Muscle layer of colon (tissue), 2 donors: ENCODE measurements around the gene HPCAL4.

Experiments
- H3K27ac ChIP-seq: one replicate; pipeline ENCODE4 v1.7.0; 2013; ENCODE audit warnings: low read depth, mild to moderate bottlenecking, low read length, moderate library complexity
- H3K27me3 ChIP-seq, 2 donors: one replicate each; pipeline ENCODE4 v1.7.0; 2013; ENCODE audit warnings: low read length in 2 of 2, mild to moderate bottlenecking in 2 of 2; ENCODE audit not compliant: insufficient read depth in 2 of 2, control insufficient read depth in 1 of 2
- H3K36me3 ChIP-seq: one replicate; pipeline ENCODE4 v1.7.0; 2013; ENCODE audit warnings: mild to moderate bottlenecking, low read length; ENCODE audit not compliant: insufficient read depth
- H3K4me1 ChIP-seq: one replicate; pipeline ENCODE4 v1.7.0; 2013; ENCODE audit warnings: mild to moderate bottlenecking, low read length; ENCODE audit not compliant: insufficient read depth
- H3K4me3 ChIP-seq, 2 donors: one replicate each; pipeline ENCODE4 v1.7.0; 2013; ENCODE audit warnings: low read length in 2 of 2, low read depth in 1 of 2, mild to moderate bottlenecking in 1 of 2, moderate library complexity in 1 of 2
- H3K9ac ChIP-seq: one replicate; pipeline ENCODE4 v1.7.0; 2013; ENCODE audit warnings: low read length
- H3K9me3 ChIP-seq: one replicate; pipeline ENCODE4 v1.7.0; 2013; ENCODE audit warnings: mild to moderate bottlenecking, low read length
- donor health status: abdominal sarcoma.
- donor health status: Adenocarcinoma of cecum.

The HPCAL4 gene

DNA sequence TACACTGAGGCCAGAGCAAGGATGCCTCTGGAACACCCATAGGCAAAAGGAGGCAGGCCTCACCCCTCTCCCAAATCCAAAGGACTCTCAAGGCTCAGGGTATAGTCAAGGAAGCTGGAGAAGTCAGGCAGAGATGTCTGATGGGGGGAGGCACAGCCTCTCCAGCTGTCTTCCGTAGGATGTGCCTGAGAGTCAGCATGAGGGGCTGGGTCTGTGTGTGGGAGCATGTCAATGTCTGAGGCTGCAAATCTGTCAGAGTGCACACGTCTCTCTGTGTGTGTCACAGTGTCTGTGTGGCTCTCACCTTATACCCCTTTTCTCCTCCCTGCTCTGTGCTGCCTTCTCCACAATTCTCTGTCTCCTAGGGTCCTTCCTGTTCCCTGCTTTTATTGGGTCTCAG is 4.0 kb downstream of the HPCAL4 start:
- H3K27me3 ChIP-seq, result peaks cover 23 to 53% of the 10 kb centered on the region in 2 donors
- H3K36me3 ChIP-seq, result no peaks in the 10 kb centered on the region
- no peak overlapping the region for H3K27ac ChIP-seq
- H3K9me3 ChIP-seq, result no peaks in the 10 kb centered on the region
- H3K9ac ChIP-seq, result no peak overlapping the region
- peaks cover 13% of the 10 kb centered on the region for H3K4me1 ChIP-seq
- no peak overlapping the region for H3K4me3 ChIP-seq

DNA sequence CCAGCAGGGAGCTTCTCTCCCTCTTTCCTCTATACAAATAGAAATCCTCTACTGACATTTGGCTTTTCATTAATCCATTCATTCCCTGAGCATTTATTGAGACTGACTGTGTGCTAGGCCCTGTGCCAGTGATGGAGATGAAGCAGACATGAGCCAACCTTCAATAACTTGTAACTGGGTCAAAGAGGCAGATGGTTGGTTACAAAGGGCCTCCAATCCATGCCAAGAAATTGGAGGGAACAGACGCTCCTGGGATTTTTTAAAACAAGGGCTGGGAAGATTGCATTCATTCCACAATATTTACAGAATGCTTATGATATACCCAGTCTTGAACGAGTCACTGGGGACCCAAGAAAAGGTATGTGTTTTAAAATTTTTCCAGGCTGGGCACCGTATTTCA is 6.2 kb downstream of the HPCAL4 start:
- Histone ChIP-seq H3K27me3 (peaks cover 4 to 38% of the 10 kb centered on the region in 2 donors), H3K27ac (no peak overlapping the region), H3K36me3 (no peaks in the 10 kb centered on the region), H3K4me1 (no peaks in the 10 kb centered on the region), H3K9ac (no peak overlapping the region), H3K4me3 (no peak overlapping the region), H3K9me3 (no peaks in the 10 kb centered on the region)

DNA sequence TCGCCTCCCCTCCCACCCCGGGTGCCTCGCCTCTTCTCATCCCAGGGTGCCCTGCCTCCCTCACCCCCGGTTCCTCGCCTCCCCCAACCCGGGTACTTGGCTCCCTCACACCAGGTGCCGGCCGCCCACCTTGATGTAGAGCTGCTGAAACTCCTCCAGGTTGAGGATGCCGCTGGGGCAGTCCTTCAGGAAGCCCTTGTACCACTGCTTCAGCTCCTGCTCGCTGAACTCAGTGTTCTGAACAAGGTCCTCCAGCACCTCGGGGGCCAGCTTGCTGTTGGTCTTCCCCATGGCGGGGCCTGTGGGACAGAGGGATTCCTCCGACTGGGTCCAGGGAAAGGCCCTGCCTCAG is 6.9 kb downstream of the HPCAL4 start:
- H3K4me3 ChIP-seq, result no peak overlapping the region
- H3K9me3 ChIP-seq, result no peaks in the 10 kb centered on the region
- no peak overlapping the region for H3K9ac ChIP-seq
- no peaks in the 10 kb centered on the region for H3K36me3 ChIP-seq
- H3K27ac ChIP-seq, result no peak overlapping the region
- H3K4me1 ChIP-seq, result no peaks in the 10 kb centered on the region
- peaks cover 0 to 30% of the 10 kb centered on the region in 2 donors for H3K27me3 ChIP-seq

DNA sequence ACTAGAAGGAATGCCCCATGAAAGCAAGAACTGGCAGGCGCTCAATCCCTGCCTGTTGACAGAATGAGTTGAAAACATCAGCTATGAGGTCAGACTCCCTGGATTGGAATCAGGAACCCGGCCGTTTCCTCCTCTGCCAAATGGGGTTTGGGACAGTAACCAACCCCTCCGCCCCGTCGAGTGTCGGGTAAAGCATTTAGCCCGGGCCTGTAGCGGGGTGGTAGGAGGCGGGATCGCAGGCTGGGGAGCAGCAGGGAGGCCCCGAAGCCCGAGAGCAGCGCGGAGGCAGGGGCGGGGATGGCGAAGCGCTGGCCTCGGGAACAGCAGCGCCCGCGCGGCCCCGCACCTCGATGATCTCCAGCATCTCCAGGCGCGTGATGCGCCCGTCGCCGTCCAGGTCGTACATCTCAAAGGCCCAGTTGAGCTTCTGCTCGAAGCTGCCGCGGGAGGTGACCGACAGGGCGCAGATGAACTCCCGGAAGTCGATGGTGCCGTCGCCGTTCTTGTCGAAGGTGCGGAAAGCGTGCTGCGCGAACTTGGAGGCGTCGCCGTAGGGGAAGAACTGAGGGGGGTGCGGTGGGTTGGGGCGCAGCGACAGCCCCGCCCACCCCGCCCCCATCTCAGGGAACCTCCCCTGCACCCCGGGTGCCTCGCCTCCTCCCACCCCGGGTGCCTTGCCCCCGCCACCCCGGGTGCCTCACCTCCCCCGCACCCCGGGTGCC is 7.5 kb downstream of the HPCAL4 start:
- no peaks in the 10 kb centered on the region for H3K4me1 ChIP-seq
- peaks cover 0 to 26% of the 10 kb centered on the region in 2 donors for H3K27me3 ChIP-seq
- H3K27ac ChIP-seq, result no peak overlapping the region
- H3K36me3 ChIP-seq, result no peaks in the 10 kb centered on the region
- H3K4me3 ChIP-seq, result no peak overlapping the region
- no peak overlapping the region for H3K9ac ChIP-seq
- no peaks in the 10 kb centered on the region for H3K9me3 ChIP-seq

DNA sequence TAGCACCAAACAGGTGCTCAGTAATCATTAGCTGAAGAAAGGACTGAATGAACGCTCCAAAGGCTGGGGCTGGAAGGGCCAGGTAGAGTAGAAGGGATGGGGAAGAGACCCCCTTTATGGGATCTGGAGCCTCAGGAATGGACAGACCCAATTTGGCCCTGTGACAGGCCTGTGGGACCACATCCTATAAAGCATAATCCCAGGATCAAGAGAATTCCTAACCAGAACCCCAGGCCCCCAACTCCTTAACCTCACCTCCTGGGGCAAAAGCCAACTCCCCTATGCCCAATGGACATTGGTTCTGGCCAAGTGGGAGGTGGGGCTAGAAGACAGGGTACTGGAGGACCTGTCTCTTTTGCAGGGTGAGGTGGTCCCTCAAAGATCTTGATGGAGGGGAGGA is 9.2 kb downstream of the HPCAL4 start:
- Histone ChIP-seq H3K9ac (no peak overlapping the region), H3K36me3 (no peaks in the 10 kb centered on the region), H3K4me3 (no peak overlapping the region), H3K27ac (no peak overlapping the region), H3K9me3 (no peaks in the 10 kb centered on the region), H3K4me1 (no peaks in the 10 kb centered on the region), H3K27me3 (peaks cover 0 to 26% of the 10 kb centered on the region in 2 donors)

DNA sequence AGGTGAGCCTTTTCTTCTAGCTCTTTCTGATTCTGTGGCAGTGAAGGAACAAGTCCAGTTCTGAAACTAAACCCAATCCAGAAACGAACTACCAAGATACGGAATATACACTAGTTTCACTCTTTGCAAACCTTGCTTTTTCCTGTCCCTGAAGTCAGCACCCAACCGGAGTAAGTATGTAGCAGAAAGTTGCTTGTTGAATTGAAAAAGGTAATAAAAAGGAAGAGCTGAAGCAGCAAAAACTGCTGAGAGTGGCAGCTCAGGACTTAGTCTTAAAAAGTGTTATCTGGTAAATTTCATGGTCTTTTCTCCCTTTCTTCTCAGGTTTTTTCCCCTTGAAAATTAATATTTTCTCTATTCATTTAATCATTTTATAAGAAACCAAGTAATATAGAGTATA is 9.9 kb downstream of the HPCAL4 start:
- Histone ChIP-seq H3K9me3 (no peaks in the 10 kb centered on the region), H3K36me3 (no peaks in the 10 kb centered on the region), H3K9ac (no peak overlapping the region), H3K27ac (no peak overlapping the region), H3K27me3 (peaks cover 0 to 26% of the 10 kb centered on the region in 2 donors), H3K4me3 (no peak overlapping the region), H3K4me1 (no peaks in the 10 kb centered on the region)

DNA sequence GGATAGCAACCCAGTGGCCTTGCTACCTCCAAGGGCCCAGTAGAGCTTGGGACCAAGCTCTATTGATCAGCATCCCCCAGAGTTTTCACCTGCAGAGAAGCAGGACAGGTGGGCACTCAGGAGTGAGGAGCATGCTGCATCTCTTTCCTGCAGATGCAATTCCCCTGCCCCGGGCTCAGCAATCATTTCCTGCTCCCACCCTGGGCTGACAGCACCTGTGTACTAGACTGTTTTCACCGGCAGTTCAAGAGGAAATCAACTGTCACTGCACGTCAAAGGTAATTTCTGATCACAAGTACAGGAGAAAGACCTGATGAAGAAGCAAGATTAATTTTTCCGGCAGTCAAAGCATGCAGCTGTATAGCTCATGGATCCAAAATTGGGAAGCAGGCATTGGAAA is 10.5 kb downstream of the HPCAL4 start:
- Histone ChIP-seq H3K4me1 (no peaks in the 10 kb centered on the region), H3K9ac (no peak overlapping the region), H3K27me3 (peaks cover 0 to 26% of the 10 kb centered on the region in 2 donors), H3K9me3 (no peaks in the 10 kb centered on the region), H3K4me3 (no peak overlapping the region), H3K36me3 (no peaks in the 10 kb centered on the region), H3K27ac (no peak overlapping the region)

DNA sequence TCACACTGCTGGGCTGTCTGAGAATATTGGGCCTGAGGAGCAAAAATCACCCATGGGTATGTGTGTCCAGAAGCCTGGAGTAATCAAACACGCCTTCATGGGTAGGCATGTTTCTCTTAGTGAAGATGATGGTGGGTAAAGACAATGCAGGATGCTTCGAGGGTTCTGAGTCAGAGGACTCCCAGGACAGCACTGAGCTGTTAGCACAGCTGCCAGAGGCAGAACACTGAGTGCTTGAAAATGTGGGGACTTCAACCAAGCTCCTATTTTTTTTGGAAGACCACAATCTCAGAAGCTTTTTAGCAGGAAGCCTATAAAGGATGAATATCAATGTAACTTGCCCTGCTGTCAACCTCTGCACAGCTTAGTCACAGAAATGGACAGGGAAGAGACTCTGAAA is 11.4 kb downstream of the HPCAL4 start:
- H3K4me1 ChIP-seq, result no peaks in the 10 kb centered on the region

DNA sequence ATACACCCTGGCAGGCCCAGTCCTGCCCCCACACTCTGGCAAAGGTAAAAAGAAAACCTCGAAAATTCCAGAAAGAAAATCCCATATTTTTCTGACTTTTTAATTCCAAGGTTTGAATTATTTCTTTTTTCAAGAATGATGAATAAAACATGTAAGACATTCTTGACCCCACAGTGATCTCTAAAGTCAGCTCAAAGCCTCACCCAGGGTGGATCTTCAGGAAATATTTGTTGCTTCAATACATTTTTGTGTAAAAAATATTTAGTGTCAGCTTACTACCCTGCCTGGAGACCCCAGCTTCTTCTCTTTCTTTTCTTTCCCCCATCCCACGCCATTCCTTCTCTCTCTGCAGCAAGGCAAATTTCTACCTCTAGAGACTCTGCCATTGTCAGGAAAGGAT is 12.3 kb downstream of the HPCAL4 start:
- Histone ChIP-seq H3K36me3 (no peaks in the 10 kb centered on the region), H3K4me3 (no peak overlapping the region), H3K9ac (no peak overlapping the region), H3K27ac (no peak overlapping the region), H3K9me3 (no peaks in the 10 kb centered on the region), H3K4me1 (no peaks in the 10 kb centered on the region), H3K27me3 (peaks cover 0 to 13% of the 10 kb centered on the region in 2 donors)

More for the DNA sequence above, 11.4 kb downstream of the HPCAL4 start:
- Histone ChIP-seq H3K4me3 (no peak overlapping the region), H3K9ac (no peak overlapping the region), H3K27me3 (peaks cover 0 to 20% of the 10 kb centered on the region in 2 donors), H3K9me3 (no peaks in the 10 kb centered on the region), H3K36me3 (no peaks in the 10 kb centered on the region), H3K27ac (no peak overlapping the region)

DNA sequence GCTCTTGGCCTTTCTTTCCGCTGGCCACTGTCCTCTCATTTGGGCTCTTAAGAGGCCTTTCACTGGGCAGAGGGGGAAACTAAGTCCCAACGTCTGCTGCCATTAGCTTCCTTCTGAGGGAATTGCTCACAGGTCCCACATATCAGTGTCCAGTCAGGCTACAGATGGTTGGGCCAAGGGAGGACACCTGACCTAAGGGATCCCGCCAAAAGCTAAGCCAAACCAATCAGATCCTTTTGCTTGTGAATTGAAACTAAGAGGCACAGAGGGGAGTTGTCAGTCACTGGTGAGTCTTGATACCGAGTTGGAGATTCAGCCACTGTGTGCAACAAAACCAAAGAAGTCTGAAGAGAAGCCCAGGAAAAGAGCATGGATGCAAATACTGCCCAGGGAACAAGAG is 13.6 kb downstream of the HPCAL4 start:
- peaks cover 0 to 10% of the 10 kb centered on the region in 2 donors for H3K27me3 ChIP-seq
- H3K36me3 ChIP-seq, result no peaks in the 10 kb centered on the region
- no peak overlapping the region for H3K4me3 ChIP-seq
- H3K9ac ChIP-seq, result no peak overlapping the region
- H3K9me3 ChIP-seq, result no peaks in the 10 kb centered on the region
- H3K4me1 ChIP-seq, result no peaks in the 10 kb centered on the region
- no peak overlapping the region for H3K27ac ChIP-seq

DNA sequence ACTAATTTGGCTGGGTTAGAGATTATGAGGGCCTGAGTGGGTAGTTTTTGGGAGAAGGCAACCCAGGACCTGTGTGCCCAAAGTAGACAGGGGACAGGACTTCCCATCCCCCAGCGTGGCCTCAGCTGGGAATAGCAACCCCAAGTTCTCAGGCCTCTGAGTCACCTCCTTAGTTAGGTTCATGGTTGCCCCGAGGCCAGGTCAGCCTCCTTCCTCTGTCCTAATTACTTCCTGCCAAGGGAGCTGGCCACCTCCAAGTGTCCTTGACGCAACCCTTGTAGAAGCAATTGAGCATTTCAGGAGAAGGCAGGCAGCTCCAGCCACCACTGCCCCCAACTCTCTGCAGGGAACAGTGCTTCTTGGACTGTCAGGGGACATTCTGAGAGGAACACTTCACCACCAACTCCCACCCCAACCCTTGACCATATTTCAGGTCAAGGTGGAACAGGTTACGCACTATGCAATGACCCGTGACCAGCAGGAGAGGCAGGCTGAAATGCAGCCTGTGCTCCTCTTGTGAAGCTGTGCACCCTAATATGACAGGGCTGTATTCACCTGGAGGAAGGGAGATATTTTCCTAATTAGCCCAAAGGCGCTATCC is 14.2 kb downstream of the HPCAL4 start:
- Histone ChIP-seq H3K4me1 (no peaks in the 10 kb centered on the region), H3K27ac (no peak overlapping the region), H3K4me3 (no peak overlapping the region), H3K36me3 (no peaks in the 10 kb centered on the region), H3K27me3 (peaks cover 0 to 8% of the 10 kb centered on the region in 2 donors), H3K9ac (no peak overlapping the region), H3K9me3 (no peaks in the 10 kb centered on the region)

DNA sequence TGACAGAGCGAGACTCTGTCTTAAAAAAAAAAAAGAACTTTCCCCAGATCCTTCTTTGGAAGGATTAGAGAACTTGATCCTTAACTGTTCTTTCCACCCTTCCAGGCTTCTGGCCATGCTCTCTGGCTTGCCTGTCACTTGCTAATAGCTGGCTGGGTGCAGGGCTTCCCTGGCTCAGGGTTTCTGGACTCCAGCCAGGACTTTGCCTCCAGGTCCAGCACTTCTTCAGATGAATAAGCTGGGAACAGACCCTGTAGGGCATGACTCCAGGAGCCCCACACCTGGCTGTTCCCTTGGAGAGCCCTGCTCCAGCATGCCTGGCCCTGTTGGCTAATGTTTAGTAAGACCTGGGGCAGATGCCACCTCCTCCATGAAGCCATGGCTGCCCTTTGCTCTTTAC is 16.0 kb downstream of the HPCAL4 start:
- peaks cover 6% of the 10 kb centered on the region for H3K4me1 ChIP-seq
- H3K27me3 ChIP-seq, result peaks cover 4 to 19% of the 10 kb centered on the region in 2 donors
- no peak overlapping the region for H3K9ac ChIP-seq
- H3K9me3 ChIP-seq, result no peaks in the 10 kb centered on the region
- H3K27ac ChIP-seq, result no peak overlapping the region
- H3K36me3 ChIP-seq, result no peaks in the 10 kb centered on the region
- no peak overlapping the region for H3K4me3 ChIP-seq
